Spleen (tissue), 7 donors: ENCODE measurements around the gene NFE2L1.

Experiments
- CTCF ChIP-seq, 11 experiments: fragments of 200-600 bp in 7 of 11; fragments of 450-650 bp in 4 of 11; sonication (generic) in 4 of 11; IDR thresholded peaks in 8 of 11; conservative IDR thresholded peaks in 3 of 11; 1 replicate in 7 of 11; 2 replicates in 4 of 11; pipeline versions ENCODE4 v1.4.0 to v1.8.0; 2016 to 2021; ENCODE audit warnings: antibody characterized with exemption in 11 of 11, inconsistent platforms in 4 of 11, mild to moderate bottlenecking in 1 of 11
- POLR2A ChIP-seq, 3 donors: fragments of 450-650 bp; IDR thresholded peaks; one replicate each; pipeline ENCODE4 v1.5.1; 2017; ENCODE audit warnings: antibody characterized with exemption in 3 of 3, mild to moderate bottlenecking in 1 of 3
- POLR2AphosphoS5 ChIP-seq, 3 donors: sonication (generic); formaldehyde crosslinking; IDR thresholded peaks; one replicate each; pipeline ENCODE4 v1.5.1; 2017; ENCODE audit warnings: antibody characterized with exemption in 3 of 3
- donor health status: DM: no; HTN: no; CAD: no; lungs with moderate emphysema.
- donor health status: DM: no; HTN: no; CAD: no.
- donor health status: DM: no; HTN: no; CAD: no.

GRCh38 chr17:48047113-48047740 is 932 bp upstream of the NFE2L1 start:
- TF ChIP-seq CTCF (IDR thresholded peaks at IDR 0.05 in 8 of 11, conservative IDR thresholded peaks at IDR 0.05 in 3 of 11) (no peak), POLR2AphosphoS5 (IDR thresholded peaks at IDR 0.05) (no peak), POLR2A (IDR thresholded peaks at IDR 0.05) (no peak)
